ENCODE data around the gene EDC4.

DNA sequence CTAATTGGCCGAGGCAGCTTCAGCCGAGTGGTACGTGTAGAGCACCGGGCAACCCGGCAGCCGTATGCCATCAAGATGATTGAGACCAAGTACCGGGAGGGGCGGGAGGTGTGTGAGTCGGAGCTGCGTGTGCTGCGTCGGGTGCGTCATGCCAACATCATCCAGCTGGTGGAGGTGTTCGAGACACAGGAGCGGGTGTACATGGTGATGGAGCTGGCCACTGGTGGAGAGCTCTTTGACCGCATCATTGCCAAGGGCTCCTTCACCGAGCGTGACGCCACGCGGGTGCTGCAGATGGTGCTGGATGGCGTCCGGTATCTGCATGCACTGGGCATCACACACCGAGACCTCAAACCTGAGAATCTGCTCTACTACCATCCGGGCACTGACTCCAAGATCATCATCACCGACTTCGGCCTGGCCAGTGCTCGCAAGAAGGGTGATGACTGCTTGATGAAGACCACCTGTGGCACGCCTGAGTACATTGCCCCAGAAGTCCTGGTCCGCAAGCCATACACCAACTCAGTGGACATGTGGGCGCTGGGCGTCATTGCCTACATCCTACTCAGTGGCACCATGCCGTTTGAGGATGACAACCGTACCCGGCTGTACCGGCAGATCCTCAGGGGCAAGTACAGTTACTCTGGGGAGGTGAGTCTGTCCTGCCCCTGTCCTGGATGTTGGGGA lies 36.3 kb downstream of the EDC4 start:
- TF ChIP-seq, protein P1, sequence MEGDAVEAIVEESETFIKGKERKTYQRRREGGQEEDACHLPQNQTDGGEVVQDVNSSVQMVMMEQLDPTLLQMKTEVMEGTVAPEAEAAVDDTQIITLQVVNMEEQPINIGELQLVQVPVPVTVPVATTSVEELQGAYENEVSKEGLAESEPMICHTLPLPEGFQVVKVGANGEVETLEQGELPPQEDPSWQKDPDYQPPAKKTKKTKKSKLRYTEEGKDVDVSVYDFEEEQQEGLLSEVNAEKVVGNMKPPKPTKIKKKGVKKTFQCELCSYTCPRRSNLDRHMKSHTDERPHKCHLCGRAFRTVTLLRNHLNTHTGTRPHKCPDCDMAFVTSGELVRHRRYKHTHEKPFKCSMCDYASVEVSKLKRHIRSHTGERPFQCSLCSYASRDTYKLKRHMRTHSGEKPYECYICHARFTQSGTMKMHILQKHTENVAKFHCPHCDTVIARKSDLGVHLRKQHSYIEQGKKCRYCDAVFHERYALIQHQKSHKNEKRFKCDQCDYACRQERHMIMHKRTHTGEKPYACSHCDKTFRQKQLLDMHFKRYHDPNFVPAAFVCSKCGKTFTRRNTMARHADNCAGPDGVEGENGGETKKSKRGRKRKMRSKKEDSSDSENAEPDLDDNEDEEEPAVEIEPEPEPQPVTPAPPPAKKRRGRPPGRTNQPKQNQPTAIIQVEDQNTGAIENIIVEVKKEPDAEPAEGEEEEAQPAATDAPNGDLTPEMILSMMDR (conservative IDR thresholded peaks at IDR 0.05) = no peak
- TF ChIP-seq EZH2 (IDR thresholded peaks at IDR 0.05; ENCODE audit: low read depth) = no peak
